Measurements from ENCODE around the gene YJU2. TPM values are rescaled to one million over a fixed set of nuclear protein-coding genes. Genes with fewer than 3 reads are reported as not detected.

The YJU2 gene
- 8.0 and 12.1 TPM in 2 replicates for total RNA-seq

DNA sequence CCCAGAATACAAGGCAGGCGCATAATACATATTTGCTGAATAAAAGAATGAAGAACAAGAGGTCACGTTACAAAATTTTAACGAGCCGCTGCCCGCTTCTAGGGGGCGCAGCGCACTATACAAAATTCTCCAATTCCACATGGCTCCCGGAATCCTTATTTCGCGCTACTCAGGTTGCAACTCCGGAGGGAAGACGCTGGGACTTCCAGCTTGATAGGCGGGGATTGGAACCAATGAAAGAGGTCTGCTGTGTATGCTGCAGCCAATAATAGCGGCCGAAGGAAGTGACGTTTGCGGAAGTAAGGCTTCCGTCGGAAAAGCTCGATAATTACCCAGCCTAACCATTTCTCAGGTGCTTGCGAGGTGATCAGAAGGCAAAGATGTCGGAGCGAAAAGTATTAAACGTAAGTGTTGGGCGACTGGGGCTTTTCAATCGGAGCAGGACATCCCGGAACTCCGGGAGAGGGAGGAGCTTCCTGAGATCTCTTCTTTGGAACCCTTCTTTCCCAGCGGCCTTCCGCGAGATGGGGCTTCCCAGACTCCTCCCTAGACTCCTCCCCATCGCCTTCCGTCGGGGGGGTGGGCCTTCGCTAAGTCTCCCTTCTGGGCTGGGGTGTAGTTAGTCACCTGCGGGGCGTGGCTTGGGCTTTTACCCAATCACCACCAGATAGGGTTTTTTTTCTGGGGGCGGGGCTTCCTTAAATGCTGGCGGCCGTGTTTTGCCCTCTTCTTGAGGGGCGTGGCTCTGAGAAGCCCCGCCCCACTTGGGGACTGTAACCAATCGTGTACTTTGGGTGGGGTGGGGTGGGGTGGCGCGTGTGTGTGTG is at the start of gene YJU2:
Gene YJU2 (plus strand): TSS at position 314 of the 827 bp plus-strand sequence. CDS start 67 bp downstream, at position 381.

DNA sequence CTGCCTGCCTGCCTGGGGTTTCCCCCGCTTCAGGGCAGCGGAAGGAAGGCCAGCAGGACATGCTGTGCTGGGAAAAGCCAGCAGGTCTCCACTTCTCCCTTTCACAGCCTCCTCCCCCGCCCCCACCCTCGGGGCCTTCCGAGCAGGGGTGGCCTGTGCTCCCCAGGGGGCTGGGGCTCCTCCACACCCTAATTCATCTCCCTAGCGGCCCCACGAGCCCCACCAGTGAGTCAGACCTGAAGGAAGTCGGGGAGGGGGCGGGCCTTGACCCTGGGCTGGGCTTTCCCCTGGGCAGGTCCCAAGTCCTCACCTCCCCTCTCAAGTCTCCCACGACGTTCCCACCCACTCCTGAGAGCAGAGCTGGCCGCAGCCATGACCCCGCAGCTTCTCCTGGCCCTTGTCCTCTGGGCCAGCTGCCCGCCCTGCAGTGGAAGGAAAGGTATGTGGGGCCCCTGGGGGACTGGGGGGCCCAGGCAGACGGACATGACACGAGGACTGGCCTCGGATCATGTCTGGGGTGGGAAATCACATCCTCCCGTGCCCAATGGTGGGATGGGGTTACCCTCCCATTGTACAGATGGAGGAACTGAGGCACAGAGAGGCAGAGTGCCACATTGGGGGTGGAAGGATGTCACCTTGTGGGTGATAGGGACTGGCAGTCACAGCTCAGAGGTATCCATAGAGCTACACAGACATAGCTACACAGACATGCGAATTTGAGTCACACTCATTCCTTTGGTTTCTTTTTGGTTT is 17.5 kb upstream of the YJU2 start, which contains the start of gene EBI3:
Gene EBI3 (plus strand): TSS at position 345 of the 753 bp plus-strand sequence. CDS start 28 bp downstream, at position 373.

GRCh38 chr19:4278419-4279266 is 31.8 kb downstream of the YJU2 start, which contains the start of gene SHD:
Gene SHD (plus strand): TSS chr19:4279266. CDS start chr19:4280064, 798 bp downstream.

DNA sequence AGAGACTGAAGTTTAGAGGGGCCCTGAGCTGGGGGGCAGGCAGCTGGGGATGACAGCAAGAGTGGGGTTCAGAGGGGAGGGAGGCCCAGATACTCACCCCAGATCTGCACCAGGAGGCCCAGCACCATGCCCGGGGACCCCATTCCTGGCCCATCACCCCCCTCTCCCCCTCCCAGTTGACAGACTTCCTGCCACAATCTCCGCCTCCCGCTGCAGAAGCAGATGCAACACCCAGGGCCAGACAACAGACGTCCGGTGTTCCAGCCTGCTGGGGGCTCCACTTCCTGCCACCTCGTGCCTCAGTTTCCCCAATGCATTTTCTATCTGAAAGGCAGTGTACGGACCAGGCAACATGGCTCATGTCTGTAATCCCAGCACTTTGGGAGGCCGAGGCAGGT is 55.4 kb downstream of the YJU2 start, which contains the start of gene TMIGD2:
Gene TMIGD2 (minus strand): TSS at position 147 of the 398 bp plus-strand sequence. CDS start 4 bp downstream, at position 143.

GRCh38 chr19:4304538-4305256 is 57.8 kb downstream of the YJU2 start, which contains the start of gene FSD1:
Gene FSD1 (plus strand): TSS chr19:4304598. CDS start chr19:4304747, 149 bp downstream.

Other genes with a start within 250 kb of the YJU2 start
- gene PIAS4, start 239.3 kb upstream of the YJU2 start, total RNA-seq = 8.3 and 12.3 TPM in 2 replicates
- 21.1 and 36.2 TPM in 2 replicates for gene ZBTB7A, start 180.2 kb upstream of the YJU2 start, total RNA-seq
- 111 and 139 TPM in 2 replicates for gene MAP2K2, start 123.0 kb upstream of the YJU2 start, total RNA-seq
- gene CREB3L3, start 93.4 kb upstream of the YJU2 start, total RNA-seq = not detected in 2 replicates
- gene SIRT6, start 64.5 kb upstream of the YJU2 start, total RNA-seq = 13.4 and 24.6 TPM in 2 replicates
- 2.1 and 2.9 TPM in 2 replicates for gene ANKRD24, start 64.4 kb upstream of the YJU2 start, total RNA-seq
- gene EBI3, start 17.6 kb upstream of the YJU2 start, total RNA-seq = 0.28 and 0.30 TPM in 2 replicates
- not detected in 2 replicates for gene SHD, start 32.2 kb downstream of the YJU2 start, total RNA-seq
- gene TMIGD2, start 55.3 kb downstream of the YJU2 start, total RNA-seq = not detected in 2 replicates
- 16.9 and 23.8 TPM in 2 replicates for gene FSD1, start 57.5 kb downstream of the YJU2 start, total RNA-seq
- gene STAP2, start 91.7 kb downstream of the YJU2 start, total RNA-seq = 1.2 and 3.0 TPM in 2 replicates
- gene MPND, start 96.5 kb downstream of the YJU2 start, total RNA-seq = 4.5 and 4.6 TPM in 2 replicates
- gene SH3GL1, start 153.5 kb downstream of the YJU2 start, total RNA-seq = 28.5 and 65.0 TPM in 2 replicates
- 2.4 and 9.3 TPM in 2 replicates for gene CHAF1A, start 155.6 kb downstream of the YJU2 start, total RNA-seq
- gene UBXN6, start 210.7 kb downstream of the YJU2 start, total RNA-seq = 77.8 and 78.7 TPM in 2 replicates
- gene HDGFL2, start 225.2 kb downstream of the YJU2 start, total RNA-seq = 37.7 and 60.6 TPM in 2 replicates